ENCODE measurements around the gene SAA1. TPM values are rescaled to one million over a fixed set of nuclear protein-coding genes. Genes with fewer than 3 reads are reported as not detected.

The SAA1 gene
- total RNA-seq: 10 to 100 TPM; 16.8 to 44.3 (median 32.7) TPM

GRCh38 chr11:18265949-18266348 lies at the start of gene SAA1:
Gene SAA1, plus strand, starts transcription at chr11:18266264. Its CDS starts 624 bp downstream, at chr11:18266888.
- 22 to 37% methylated on average over 8 of the region's 8 CpGs for WGBS, 2 donors

DNA sequence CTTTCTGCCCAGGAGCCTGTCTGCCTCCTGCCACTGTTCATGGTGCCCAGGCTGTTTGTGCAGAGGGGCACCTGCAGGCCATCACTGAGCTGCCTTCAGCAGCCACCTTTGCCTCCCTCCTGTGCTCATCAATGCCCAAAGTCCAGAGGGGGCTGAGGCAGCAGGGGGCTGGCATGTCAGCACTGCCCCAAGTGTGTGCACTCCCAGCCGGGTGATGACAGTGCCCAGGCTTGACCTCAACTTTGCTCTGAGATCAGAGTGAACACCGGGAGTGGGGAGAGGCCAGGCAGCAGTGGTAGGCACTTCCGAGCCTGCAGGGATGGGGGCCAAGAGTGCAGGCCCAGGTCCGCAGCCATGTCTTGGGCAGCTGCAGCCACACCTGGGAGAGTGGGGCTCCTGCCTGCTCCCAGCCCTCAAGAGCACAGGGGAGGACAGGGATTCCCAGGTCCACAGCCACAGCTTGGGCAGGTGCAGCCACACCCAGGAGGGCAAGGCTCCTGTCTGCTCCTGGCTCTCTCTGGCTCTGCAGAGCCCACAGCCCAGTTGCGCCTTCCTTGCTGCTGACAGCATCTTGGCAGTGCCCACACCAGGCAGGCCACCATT lies 44.7 kb upstream of the SAA1 start:
- TF ChIP-seq POLR2A (IDR thresholded peaks at IDR 0.05): no peak
- no peak overlapping the region for H3K4me3 ChIP-seq (ENCODE audit: low read depth, poor library complexity, severe bottlenecking)
- DNase-seq (ENCODE audit: low spot score in 2 of 2): no peak
- WGBS, 2 donors: 81 to 100% methylated on average over 4 of the region's 5 CpGs
- intact Hi-C loops (cut with DNase I; ENCODE audit: low total_unique reads): no loop called here

More at GRCh38 chr11:18265949-18266348, at the start of gene SAA1:
- intact Hi-C loops (cut with DNase I; ENCODE audit: low total_unique reads): no loop called here
- TF ChIP-seq, protein P1, sequence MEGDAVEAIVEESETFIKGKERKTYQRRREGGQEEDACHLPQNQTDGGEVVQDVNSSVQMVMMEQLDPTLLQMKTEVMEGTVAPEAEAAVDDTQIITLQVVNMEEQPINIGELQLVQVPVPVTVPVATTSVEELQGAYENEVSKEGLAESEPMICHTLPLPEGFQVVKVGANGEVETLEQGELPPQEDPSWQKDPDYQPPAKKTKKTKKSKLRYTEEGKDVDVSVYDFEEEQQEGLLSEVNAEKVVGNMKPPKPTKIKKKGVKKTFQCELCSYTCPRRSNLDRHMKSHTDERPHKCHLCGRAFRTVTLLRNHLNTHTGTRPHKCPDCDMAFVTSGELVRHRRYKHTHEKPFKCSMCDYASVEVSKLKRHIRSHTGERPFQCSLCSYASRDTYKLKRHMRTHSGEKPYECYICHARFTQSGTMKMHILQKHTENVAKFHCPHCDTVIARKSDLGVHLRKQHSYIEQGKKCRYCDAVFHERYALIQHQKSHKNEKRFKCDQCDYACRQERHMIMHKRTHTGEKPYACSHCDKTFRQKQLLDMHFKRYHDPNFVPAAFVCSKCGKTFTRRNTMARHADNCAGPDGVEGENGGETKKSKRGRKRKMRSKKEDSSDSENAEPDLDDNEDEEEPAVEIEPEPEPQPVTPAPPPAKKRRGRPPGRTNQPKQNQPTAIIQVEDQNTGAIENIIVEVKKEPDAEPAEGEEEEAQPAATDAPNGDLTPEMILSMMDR (IDR thresholded peaks at IDR 0.05): no peak
- no peak for TF ChIP-seq POLR2A (IDR thresholded peaks at IDR 0.05)
- H3K4me3 ChIP-seq (ENCODE audit: low read depth, poor library complexity, severe bottlenecking): no peak within 1 kb of the TSS
- no peak for DNase-seq (ENCODE audit: low spot score in 2 of 2)

- no peak overlapping the region for H3K4me3 ChIP-seq (ENCODE audit: low read depth, poor library complexity, severe bottlenecking)
- TF ChIP-seq, protein P1 (IDR thresholded peaks at IDR 0.05): no peak
- TF ChIP-seq POLR2A (IDR thresholded peaks at IDR 0.05): no peak
- intact Hi-C loops (cut with DNase I; ENCODE audit: low total_unique reads): no loop called here
- 88 to 91% methylated on average over 3 of the region's 3 CpGs for WGBS, 2 donors
- no peak for DNase-seq (ENCODE audit: low spot score in 2 of 2)
Measured at GRCh38 chr11:18222814-18223421, 43.1 kb upstream of the SAA1 start.

DNA sequence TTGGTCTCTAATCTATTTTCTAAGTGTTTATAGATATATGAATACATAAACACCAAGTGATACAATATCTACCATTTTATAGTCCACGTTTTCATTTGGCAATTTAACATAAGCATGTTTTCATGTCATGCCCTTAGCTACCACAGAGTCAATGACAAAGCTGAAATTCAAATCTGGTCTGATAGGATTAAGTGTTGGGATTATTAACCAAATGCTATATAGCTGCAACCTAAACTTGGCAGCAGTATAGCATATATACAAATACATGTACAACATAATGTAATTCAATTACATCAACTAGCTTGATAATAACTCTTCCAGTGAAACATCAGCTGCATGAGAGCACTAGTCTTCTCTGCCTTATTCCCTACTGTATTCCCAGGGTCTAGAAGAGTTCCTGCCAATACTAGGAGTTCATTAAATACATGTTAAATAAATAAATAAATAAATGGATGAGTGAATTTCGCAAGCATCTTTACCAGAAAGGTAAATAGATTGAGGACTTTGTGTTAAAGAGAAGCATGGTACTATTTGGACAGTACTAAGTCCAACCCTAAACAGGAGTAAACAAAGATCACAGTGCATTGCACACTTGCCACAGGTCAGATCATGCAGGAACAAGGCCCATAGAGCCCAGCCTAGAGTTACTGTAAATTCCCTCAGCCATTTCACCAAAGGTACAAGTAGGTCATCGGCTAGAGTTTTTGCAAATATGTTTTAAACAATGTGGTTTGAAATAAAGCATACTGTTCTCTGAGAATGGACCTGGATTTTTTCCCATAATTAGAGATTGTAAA lies 42.3 kb upstream of the SAA1 start:
- intact Hi-C loops (cut with DNase I; ENCODE audit: low total_unique reads): no loop called here
- no peak overlapping the region for H3K4me3 ChIP-seq (ENCODE audit: low read depth, poor library complexity, severe bottlenecking)
- 67 to 72% methylated on average over 3 of the region's 3 CpGs for WGBS, 2 donors
- TF ChIP-seq, protein P1 (IDR thresholded peaks at IDR 0.05): no peak
- no peak for TF ChIP-seq POLR2A (IDR thresholded peaks at IDR 0.05)
- no peak for DNase-seq (ENCODE audit: low spot score in 2 of 2)

DNA sequence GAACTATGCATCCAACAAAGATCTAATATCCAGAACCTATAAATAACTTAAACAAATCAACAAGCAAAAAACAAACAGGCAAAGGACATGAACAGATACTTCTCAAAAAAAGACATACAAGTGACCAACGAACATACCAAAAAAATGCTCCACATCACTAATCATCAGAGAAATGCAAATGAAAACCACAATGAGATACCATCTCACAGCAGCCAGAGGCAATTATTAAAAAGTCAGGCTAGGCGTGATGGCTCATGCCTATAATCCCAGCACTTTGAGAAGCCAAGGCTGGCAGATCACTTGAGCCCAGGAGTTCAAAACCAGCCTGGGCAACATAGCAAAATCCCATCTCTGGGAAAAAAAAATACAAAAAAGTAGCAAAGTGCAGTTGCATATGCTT lies 40.2 kb upstream of the SAA1 start:
- WGBS, 2 donors: 32 to 34% methylated on average over 2 of the region's 2 CpGs

More for the DNA sequence above, 40.2 kb upstream of the SAA1 start:
- no peak for DNase-seq (ENCODE audit: low spot score in 2 of 2)
- no peak overlapping the region for H3K4me3 ChIP-seq (ENCODE audit: low read depth, poor library complexity, severe bottlenecking)
- TF ChIP-seq, protein P1 (IDR thresholded peaks at IDR 0.05): no peak
- no peak for TF ChIP-seq POLR2A (IDR thresholded peaks at IDR 0.05)
- intact Hi-C loops (cut with DNase I; ENCODE audit: low total_unique reads): no loop called here
